Measurements from ENCODE around the gene NRG3. TPM values are rescaled to one million over a fixed set of nuclear protein-coding genes. Genes with fewer than 3 reads are reported as not detected.

NRG3 gene
- total RNA-seq, 1 experiment from 2014 or later: 0.66 TPM

DNA sequence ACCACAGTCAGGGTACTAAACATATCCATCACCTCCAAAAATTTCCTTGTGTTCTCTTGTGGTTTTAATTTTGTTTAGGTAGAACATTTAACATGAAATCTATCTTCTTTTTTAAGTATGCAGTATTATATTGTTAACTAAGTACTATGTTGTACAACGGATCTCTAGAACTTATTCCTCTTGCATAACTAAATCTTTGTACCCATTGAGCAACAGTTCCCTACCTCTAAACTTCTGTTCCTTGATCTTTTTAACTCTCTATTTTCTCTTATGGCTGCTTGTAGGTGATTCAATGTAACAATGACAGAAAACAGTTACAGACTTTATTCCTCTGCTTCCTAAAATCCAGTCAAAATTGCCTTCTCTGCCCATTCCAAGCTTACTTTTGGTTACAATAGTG is 9.9 kb downstream of the NRG3 start:
- ChIA-PET CTCF (no interaction called here), POLR2A (no interaction called here)
- peaks cover 4% of the 10 kb centered on the region for H3K27me3 Mint-ChIP-seq (ENCODE audit: insufficient read depth, unreplicated experiment)
- H3K4me1 ChIP-seq: no peaks in the 10 kb centered on the region
- no peaks in the 10 kb centered on the region for H3K4me1 Mint-ChIP-seq (ENCODE audit: low read depth, unreplicated experiment)
- H3K36me3 Mint-ChIP-seq (ENCODE audit: insufficient read depth, unreplicated experiment): no peaks in the 10 kb centered on the region
- no peak overlapping the region for H3K4me3 Mint-ChIP-seq (ENCODE audit: unreplicated experiment)
- no peaks in the 10 kb centered on the region for H3K36me3 ChIP-seq (ENCODE audit: control insufficient read depth, insufficient read depth, low read length)
- intact Hi-C loops (cut with micrococcal nuclease; ENCODE audit: unreplicated experiment): no loop called here
- H3K27ac Mint-ChIP-seq (ENCODE audit: unreplicated experiment): no peak overlapping the region
- H3K9me3 Mint-ChIP-seq (ENCODE audit: unreplicated experiment): no peaks in the 10 kb centered on the region
- TF ChIP-seq, protein P1, sequence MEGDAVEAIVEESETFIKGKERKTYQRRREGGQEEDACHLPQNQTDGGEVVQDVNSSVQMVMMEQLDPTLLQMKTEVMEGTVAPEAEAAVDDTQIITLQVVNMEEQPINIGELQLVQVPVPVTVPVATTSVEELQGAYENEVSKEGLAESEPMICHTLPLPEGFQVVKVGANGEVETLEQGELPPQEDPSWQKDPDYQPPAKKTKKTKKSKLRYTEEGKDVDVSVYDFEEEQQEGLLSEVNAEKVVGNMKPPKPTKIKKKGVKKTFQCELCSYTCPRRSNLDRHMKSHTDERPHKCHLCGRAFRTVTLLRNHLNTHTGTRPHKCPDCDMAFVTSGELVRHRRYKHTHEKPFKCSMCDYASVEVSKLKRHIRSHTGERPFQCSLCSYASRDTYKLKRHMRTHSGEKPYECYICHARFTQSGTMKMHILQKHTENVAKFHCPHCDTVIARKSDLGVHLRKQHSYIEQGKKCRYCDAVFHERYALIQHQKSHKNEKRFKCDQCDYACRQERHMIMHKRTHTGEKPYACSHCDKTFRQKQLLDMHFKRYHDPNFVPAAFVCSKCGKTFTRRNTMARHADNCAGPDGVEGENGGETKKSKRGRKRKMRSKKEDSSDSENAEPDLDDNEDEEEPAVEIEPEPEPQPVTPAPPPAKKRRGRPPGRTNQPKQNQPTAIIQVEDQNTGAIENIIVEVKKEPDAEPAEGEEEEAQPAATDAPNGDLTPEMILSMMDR (IDR thresholded peaks at IDR 0.05; ENCODE audit: insufficient read depth in 1 of 2, low read depth in 1 of 2, low read length in 1 of 2, severe bottlenecking in 1 of 2, unreplicated experiment in 1 of 2): no peak
- no peaks in the 10 kb centered on the region for H3K9me3 ChIP-seq
- DNase-seq: no peak
- H3K27me3 ChIP-seq (replicated peaks; ENCODE audit: control insufficient read depth, insufficient read depth, low read length): no peaks in the 10 kb centered on the region
- no TSS peak for BruUV-seq (replicated peaks)
- no peak overlapping the region for H3K4me3 ChIP-seq (ENCODE audit: low read depth, low read length)

DNA sequence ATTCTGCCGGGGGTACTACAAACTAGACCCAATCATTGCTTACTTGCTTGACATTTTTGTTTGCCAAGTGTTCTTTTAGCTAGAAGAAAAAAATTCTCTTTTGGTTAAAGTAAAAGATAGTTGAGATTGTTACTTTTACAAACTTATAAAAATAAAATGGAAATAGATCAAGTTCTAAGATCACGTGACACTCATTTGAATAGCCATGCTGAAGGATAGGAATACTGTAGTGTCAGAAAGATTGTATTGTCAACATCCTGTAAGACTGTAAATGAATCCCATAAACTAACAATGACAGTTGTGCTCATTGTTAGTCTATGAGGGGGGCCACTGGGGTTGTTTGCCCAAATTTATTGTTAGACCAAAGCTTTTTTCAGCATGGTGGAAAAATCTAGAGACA is 10.5 kb downstream of the NRG3 start:
- no peaks in the 10 kb centered on the region for H3K4me1 ChIP-seq
- peaks cover 4% of the 10 kb centered on the region for H3K27me3 Mint-ChIP-seq (ENCODE audit: insufficient read depth, unreplicated experiment)
- ChIA-PET CTCF (no interaction called here), POLR2A (no interaction called here)
- no peaks in the 10 kb centered on the region for H3K36me3 Mint-ChIP-seq (ENCODE audit: insufficient read depth, unreplicated experiment)
- no peaks in the 10 kb centered on the region for H3K27me3 ChIP-seq (replicated peaks; ENCODE audit: control insufficient read depth, insufficient read depth, low read length)
- no peaks in the 10 kb centered on the region for H3K9me3 ChIP-seq
- no TSS peak for BruUV-seq (replicated peaks)
- TF ChIP-seq, protein P1 (IDR thresholded peaks at IDR 0.05; ENCODE audit: insufficient read depth in 1 of 2, low read depth in 1 of 2, low read length in 1 of 2, severe bottlenecking in 1 of 2, unreplicated experiment in 1 of 2): no peak
- no peak overlapping the region for H3K4me3 Mint-ChIP-seq (ENCODE audit: unreplicated experiment)
- no peaks in the 10 kb centered on the region for H3K4me1 Mint-ChIP-seq (ENCODE audit: low read depth, unreplicated experiment)
- intact Hi-C loops (cut with micrococcal nuclease; ENCODE audit: unreplicated experiment): no loop called here
- H3K4me3 ChIP-seq (ENCODE audit: low read depth, low read length): no peak overlapping the region
- H3K36me3 ChIP-seq (ENCODE audit: control insufficient read depth, insufficient read depth, low read length): no peaks in the 10 kb centered on the region
- no peaks in the 10 kb centered on the region for H3K9me3 Mint-ChIP-seq (ENCODE audit: unreplicated experiment)
- no peak overlapping the region for H3K27ac Mint-ChIP-seq (ENCODE audit: unreplicated experiment)
- DNase-seq: no peak

DNA sequence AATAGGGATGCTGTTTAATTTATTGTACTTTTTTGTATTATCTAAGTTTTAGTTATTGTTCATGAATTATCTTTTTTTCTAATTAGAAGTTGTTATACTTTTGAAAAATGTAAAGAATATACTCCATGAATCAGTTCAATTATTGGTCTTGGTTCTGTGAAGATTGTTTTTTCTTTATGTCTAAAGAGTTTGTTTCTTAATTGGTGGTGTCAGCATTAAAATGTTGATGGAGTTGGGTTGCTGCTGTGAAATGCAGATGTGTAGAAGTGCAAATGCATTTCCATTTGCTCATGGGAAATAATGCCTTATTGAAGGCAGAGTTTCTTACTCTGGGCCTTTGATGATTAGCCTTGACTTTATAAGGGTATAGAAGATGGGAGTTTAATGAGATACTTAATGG is 11.9 kb downstream of the NRG3 start:
- TF ChIP-seq, protein P1 (IDR thresholded peaks at IDR 0.05; ENCODE audit: insufficient read depth in 1 of 2, low read depth in 1 of 2, low read length in 1 of 2, severe bottlenecking in 1 of 2, unreplicated experiment in 1 of 2): no peak
- intact Hi-C loops (cut with micrococcal nuclease; ENCODE audit: unreplicated experiment): no loop called here
- no peak for DNase-seq
- H3K36me3 Mint-ChIP-seq (ENCODE audit: insufficient read depth, unreplicated experiment): no peaks in the 10 kb centered on the region
- POLR2A ChIA-PET: no interaction called here
- no peak overlapping the region for H3K27ac Mint-ChIP-seq (ENCODE audit: unreplicated experiment)
- H3K4me1 ChIP-seq: no peaks in the 10 kb centered on the region
- no peaks in the 10 kb centered on the region for H3K36me3 ChIP-seq (ENCODE audit: control insufficient read depth, insufficient read depth, low read length)
- no peaks in the 10 kb centered on the region for H3K27me3 ChIP-seq (replicated peaks; ENCODE audit: control insufficient read depth, insufficient read depth, low read length)
- H3K9me3 Mint-ChIP-seq (ENCODE audit: unreplicated experiment): no peaks in the 10 kb centered on the region
- no TSS peak for BruUV-seq (replicated peaks)
- no peaks in the 10 kb centered on the region for H3K9me3 ChIP-seq
- no peak overlapping the region for H3K4me3 ChIP-seq (ENCODE audit: low read depth, low read length)
- CTCF ChIA-PET: no interaction called here
- no peak overlapping the region for H3K4me3 Mint-ChIP-seq (ENCODE audit: unreplicated experiment)
- H3K27me3 Mint-ChIP-seq (ENCODE audit: insufficient read depth, unreplicated experiment): no peaks in the 10 kb centered on the region
- H3K4me1 Mint-ChIP-seq (ENCODE audit: low read depth, unreplicated experiment): no peaks in the 10 kb centered on the region

Data from Caco-2 (cell line).